Endothelial cell of umbilical vein (primary cell): ENCODE measurements around the gene NUP50. TPM values are rescaled to one million over a fixed set of nuclear protein-coding genes. Genes with fewer than 3 reads are reported as not detected.

Experiments used
- BruUV-seq: library from RNA; stranded (reverse); fragments of 400-500 nt; replicated peaks from 2 replicates; lab custom pipeline; 2021; lab: Mats Ljungman, UMichigan
- CTCF ChIA-PET: fragments of 300-600, 350-600 bp; sonication (Branson Sonifier 250); formaldehyde crosslinking; loops from one replicate; lab custom pipeline; 2021; ENCODE audit warnings: antibody characterized with exemption, inconsistent platforms; lab: Charles Lee
- POLR2A ChIA-PET: fragments of 300-600, 350-600 bp; sonication (Branson Sonifier 250); formaldehyde crosslinking; loops from one replicate; lab custom pipeline; 2021; ENCODE audit warnings: antibody characterized with exemption, inconsistent platforms; lab: Charles Lee
- DNase-seq: peaks from one replicate; pipeline ENCODE4 v3.0.0-alpha.2; 2011; ENCODE audit warnings: low read depth, low spot score
- FAIRE-seq: peaks from 2 replicates; lab custom pipeline; 2011; peaks lifted over from hg19 to GRCh38; lab: Jason Lieb, UNC
- H2AFZ ChIP-seq: 2 replicates; pipeline ENCODE4 v1.6.0; 2012; ENCODE audit warnings: low read depth, low read length, control low read depth, inconsistent platforms
- H3K27ac ChIP-seq: 2 replicates; pipeline ENCODE4 v1.5.1; 2011; ENCODE audit warnings: low read depth, mild to moderate bottlenecking, control low read depth, low read length, moderate library complexity; ENCODE audit not compliant: insufficient read depth
- H3K27me3 ChIP-seq, 2 experiments: 2 replicates each; pipeline versions ENCODE4 v1.6.0 to v1.6.1; 2011; ENCODE audit warnings: low read length in 2 of 2, mixed read lengths in 1 of 2; ENCODE audit not compliant: control insufficient read depth in 2 of 2, insufficient read depth in 2 of 2
- H3K36me3 ChIP-seq, 2 experiments: 2 replicates in 1 of 2; 3 replicates in 1 of 2; pipeline ENCODE4 v1.5.1; 2011; ENCODE audit warnings: low read length in 2 of 2, mild to moderate bottlenecking in 1 of 2, moderate library complexity in 1 of 2; ENCODE audit not compliant: control insufficient read depth in 2 of 2, insufficient read depth in 2 of 2; ENCODE audit errors: extremely low read depth in 1 of 2
- H3K4me1 ChIP-seq: 3 replicates; pipeline ENCODE4 v1.5.1; 2011; ENCODE audit warnings: mild to moderate bottlenecking, low read length; ENCODE audit not compliant: control insufficient read depth, insufficient read depth; ENCODE audit errors: extremely low read depth
- H3K4me2 ChIP-seq: 2 replicates; pipeline ENCODE4 v1.6.1; 2011; ENCODE audit warnings: low read length, control low read depth, mixed read lengths; ENCODE audit not compliant: insufficient read depth
- H3K4me3 ChIP-seq, 3 experiments: fragments of 200-600 bp in 1 of 3; sonication (generic), shearing (Covaris generic) in 1 of 3; replicated peaks in 1 of 3; 2 replicates each; pipeline ENCODE4 v1.5.1; 2011 to 2016; ENCODE audit warnings: control low read depth in 3 of 3, low read length in 3 of 3, mild to moderate bottlenecking in 2 of 3, inconsistent platforms in 1 of 3, low read depth in 1 of 3, moderate library complexity in 1 of 3; ENCODE audit not compliant: insufficient read depth in 1 of 3
- H3K79me2 ChIP-seq: 2 replicates; pipeline ENCODE4 v1.6.0; 2012; ENCODE audit warnings: low read length, inconsistent platforms; ENCODE audit not compliant: control insufficient read depth, insufficient read depth
- H3K9ac ChIP-seq: replicated peaks from 2 replicates; pipeline ENCODE3; 2011; ENCODE audit warnings: low read length, control low read depth; ENCODE audit not compliant: insufficient read depth; ENCODE audit errors: extremely low read depth
- H3K9me1 ChIP-seq: replicated peaks from 3 replicates; pipeline ENCODE4 v1.6.0; 2011; ENCODE audit warnings: mild to moderate bottlenecking, low read length; ENCODE audit not compliant: control insufficient read depth, insufficient read depth; ENCODE audit errors: extremely low read depth
- H3K9me3 ChIP-seq: replicated peaks from 2 replicates; pipeline ENCODE4 v1.5.1; 2012; ENCODE audit warnings: low read length, inconsistent platforms; ENCODE audit not compliant: control insufficient read depth, insufficient read depth
- H4K20me1 ChIP-seq: replicated peaks from 2 replicates; pipeline ENCODE3; 2011; ENCODE audit warnings: mild to moderate bottlenecking, low read length; ENCODE audit not compliant: control insufficient read depth, insufficient read depth; ENCODE audit errors: extremely low read depth
- CTCF ChIP-seq, 2 donors: IDR thresholded peaks; 1 replicate in 1 of 2; 2 replicates in 1 of 2; pipeline ENCODE4 v1.5.1; 2011; ENCODE audit warnings: low read length in 2 of 2, mild to moderate bottlenecking in 2 of 2, moderate library complexity in 2 of 2, control low read depth in 1 of 2, inconsistent platforms in 1 of 2, low read depth in 1 of 2; ENCODE audit not compliant: insufficient read depth in 1 of 2; ENCODE audit errors: extremely low read depth in 1 of 2
- EZH2 ChIP-seq: IDR thresholded peaks from 2 replicates; pipeline ENCODE4 v1.6.1; 2012; ENCODE audit warnings: borderline replicate concordance, low read depth, mild to moderate bottlenecking, moderate library complexity, low read length, inconsistent platforms; ENCODE audit not compliant: severe bottlenecking
- FOS ChIP-seq: IDR thresholded peaks from 2 replicates; pipeline ENCODE4 v1.6.1; 2011; ENCODE audit warnings: mild to moderate bottlenecking, low read length, moderate library complexity, borderline replicate concordance; ENCODE audit not compliant: insufficient read depth
- GATA2 ChIP-seq: IDR thresholded peaks from 2 replicates; pipeline ENCODE4 v1.7.0; 2011; ENCODE audit warnings: low read depth, mild to moderate bottlenecking, moderate library complexity, mixed read lengths, low read length; ENCODE audit not compliant: insufficient read length, insufficient read depth
- JUN ChIP-seq: IDR thresholded peaks from 2 replicates; pipeline ENCODE4 v1.6.1; 2011; ENCODE audit warnings: borderline replicate concordance, low read depth; ENCODE audit not compliant: insufficient read length, insufficient read depth
- MYC ChIP-seq: IDR thresholded peaks from one replicate; pipeline ENCODE4 v1.6.1; 2011; ENCODE audit warnings: mild to moderate bottlenecking, low read depth, low read length
- POLR2A ChIP-seq: IDR thresholded peaks from 2 replicates; pipeline ENCODE4 v1.6.1; 2012; ENCODE audit warnings: low read depth, mild to moderate bottlenecking, control low read depth, low read length
- POLR2AphosphoS5 ChIP-seq: IDR thresholded peaks from 2 replicates; pipeline ENCODE4 v1.6.1; 2012; ENCODE audit warnings: low read depth, mild to moderate bottlenecking, control low read depth, low read length, moderate library complexity; ENCODE audit not compliant: insufficient read depth
- dilution Hi-C: fragments of 300-500 bp; cut with MboI; formaldehyde crosslinking; loops from one replicate; pipeline ENCODE4 v1.15.0; 2019; ENCODE audit warnings: low sequenced_read_pairs; ENCODE audit not compliant: extremely low pct_ligation_motif_present
- intact Hi-C: fragments of 100-400 bp; cut with micrococcal nuclease; formaldehyde crosslinking; loops from one replicate; pipeline ENCODE4 v1.10.0; 2022
- polyA plus RNA-seq, 4 experiments: library from polyadenylated mRNA; depleted of rRNA in 3 of 4; stranded (reverse) in 3 of 4; unstranded in 1 of 4; fragments of >200 nt; gene quantifications; 2 replicates each; pipeline versions ENCODE4 v1.2.1 to v1.2.3, GENCODE V29; 2011 to 2012; ENCODE audit warnings: missing spikeins in 1 of 4
- total RNA-seq: library from RNA; stranded (reverse); gene quantifications from 2 replicates; pipeline ENCODE4 v1.2.3, GENCODE V29; 2021
- TF ChIP-seq, protein P1 (sequence below): IDR thresholded peaks from 2 replicates; pipeline ENCODE4 v1.6.1; 2011; ENCODE audit not compliant: insufficient read depth, insufficient read length

NUP50 gene
- total and polyA plus RNA-seq, 2 donors (not counting 3 experiments of a cell fraction or from before 2014, with no cell fraction given), result 12.4 to 90.9 TPM

DNA sequence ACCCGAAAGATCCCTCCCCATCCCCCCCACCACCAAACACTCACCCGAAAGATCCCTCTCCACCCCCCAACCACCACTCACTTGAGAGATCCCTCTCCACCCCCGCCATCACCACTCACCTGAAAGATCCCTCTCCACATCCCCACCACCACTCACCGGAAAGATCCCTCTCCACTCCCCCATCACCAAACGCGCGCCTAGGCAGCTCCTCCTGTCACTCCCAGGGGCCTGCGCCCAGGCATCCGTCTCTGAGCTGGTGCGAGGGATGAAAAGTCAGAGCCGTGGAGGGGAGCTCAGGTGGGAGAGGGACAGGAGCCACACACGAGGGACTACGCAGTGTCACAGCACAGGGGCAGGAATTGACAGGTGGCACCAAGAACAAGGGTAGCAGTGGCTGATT lies 65.5 kb downstream of the NUP50 start:
- H3K27me3 ChIP-seq, result no peaks in the 10 kb centered on the region
- H4K20me1 ChIP-seq, result no peaks in the 10 kb centered on the region
- TF ChIP-seq GATA2 (no peak), MYC (no peak)
- TF ChIP-seq, protein P1, sequence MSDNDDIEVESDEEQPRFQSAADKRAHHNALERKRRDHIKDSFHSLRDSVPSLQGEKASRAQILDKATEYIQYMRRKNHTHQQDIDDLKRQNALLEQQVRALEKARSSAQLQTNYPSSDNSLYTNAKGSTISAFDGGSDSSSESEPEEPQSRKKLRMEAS, result no peak
- no peaks in the 10 kb centered on the region for H3K9me1 ChIP-seq
- no peak overlapping the region for H3K4me2 ChIP-seq
- H3K9me3 ChIP-seq, result no peaks in the 10 kb centered on the region
- DNase-seq (no peak), FAIRE-seq (no peak)
- no peaks in the 10 kb centered on the region for H3K79me2 ChIP-seq
- H3K36me3 ChIP-seq, result no peaks in the 10 kb centered on the region
- intact Hi-C loops, result no loop called here
- H3K27ac ChIP-seq, result no peak overlapping the region
- no peak overlapping the region for H3K4me3 ChIP-seq
- dilution Hi-C loops, result no loop called here
- ChIA-PET CTCF (no interaction called here), POLR2A (no interaction called here)
- H3K9ac ChIP-seq, result no peak overlapping the region
- H3K4me1 ChIP-seq, result no peaks in the 10 kb centered on the region
- H2AFZ ChIP-seq, result no peak overlapping the region
- no TSS peak for BruUV-seq

- H3K27me3 ChIP-seq, result no peaks in the 10 kb centered on the region
- ChIA-PET CTCF (no interaction called here), POLR2A (no interaction called here)
- no peaks in the 10 kb centered on the region for H3K9me1 ChIP-seq
- H3K27ac ChIP-seq, result no peak overlapping the region
- DNase-seq, result no peak
- dilution Hi-C loops, result no loop called here
- H3K4me3 ChIP-seq, result no peak overlapping the region
- no peak overlapping the region for H3K9ac ChIP-seq
- H3K9me3 ChIP-seq, result no peaks in the 10 kb centered on the region
- no peaks in the 10 kb centered on the region for H3K36me3 ChIP-seq
- no peak for FAIRE-seq
- H2AFZ ChIP-seq, result no peak overlapping the region
- no peaks in the 10 kb centered on the region for H3K4me1 ChIP-seq
- TF ChIP-seq CTCF (IDR thresholded peaks at IDR 0.05; ENCODE audit: extremely low read depth in 1 of 2, insufficient read depth in 1 of 2, low read depth in 1 of 2, low read length in 2 of 2) (no peak), POLR2AphosphoS5 (no peak), MYC (no peak), GATA2 (no peak), POLR2A (no peak), FOS (no peak), EZH2 (no peak), JUN (no peak)
- TF ChIP-seq, protein P1, result no peak
- intact Hi-C loops, result no loop called here
- no TSS peak for BruUV-seq
- no peaks in the 10 kb centered on the region for H4K20me1 ChIP-seq
- H3K79me2 ChIP-seq, result no peaks in the 10 kb centered on the region
- no peak overlapping the region for H3K4me2 ChIP-seq
Measured at GRCh38 chr22:45230026-45230721, 66.4 kb downstream of the NUP50 start.
